NCI-H146 treated with DMSO at 0.1 percent for 48 hours (cell line): ENCODE measurements around the gene SMCO4.
"Not testable (repeated sequence)": the region's sequence is repeated elsewhere in the genome, so short reads cannot be mapped to it uniquely, and the experiment has no call there.

Experiments
- DNase-seq: peaks from one replicate; lab custom pipeline; 2025; ENCODE audit not compliant: unreplicated experiment; lab: John Stamatoyannopoulos, UW

SMCO4 gene

GRCh38 chr11:93543292-93543977, at the start of gene SMCO4:
Gene SMCO4 (minus strand): TSS chr11:93543391. CDS start chr11:93479189, 64,202 bp downstream.
- DNase-seq = peak; percentile 50

GRCh38 chr11:93591247-93591898, 48.2 kb upstream of the SMCO4 start:
- no peak for DNase-seq

GRCh38 chr11:93589347-93589746, 46.2 kb upstream of the SMCO4 start:
- no peak for DNase-seq

- no peak for DNase-seq
These were observed 44.8 kb upstream of the SMCO4 start for GRCh38 chr11:93587858-93588581.

GRCh38 chr11:93587425-93587824, 44.2 kb upstream of the SMCO4 start:
- not testable (repeated sequence) for DNase-seq

GRCh38 chr11:93585758-93586157, 42.6 kb upstream of the SMCO4 start:
- DNase-seq = no peak

GRCh38 chr11:93583490-93583889, 40.3 kb upstream of the SMCO4 start:
- no peak for DNase-seq

- DNase-seq = no peak
These were observed 36.1 kb upstream of the SMCO4 start for GRCh38 chr11:93579187-93579751.

- no peak for DNase-seq
These were observed 34.1 kb upstream of the SMCO4 start for GRCh38 chr11:93577286-93577685.

- not testable (repeated sequence) for DNase-seq
These were observed 33.7 kb upstream of the SMCO4 start for GRCh38 chr11:93576870-93577269.

- DNase-seq = no peak
These were observed 31.5 kb upstream of the SMCO4 start for GRCh38 chr11:93574638-93575220.

- DNase-seq = no peak
These were observed 30.0 kb upstream of the SMCO4 start for GRCh38 chr11:93573184-93573583.

GRCh38 chr11:93572621-93573020, 29.4 kb upstream of the SMCO4 start:
- no peak for DNase-seq

GRCh38 chr11:93572171-93572570, 29.0 kb upstream of the SMCO4 start:
- DNase-seq = no peak

- DNase-seq = no peak
These were observed 28.4 kb upstream of the SMCO4 start for GRCh38 chr11:93571612-93572011.

- DNase-seq = no peak
These were observed 27.7 kb upstream of the SMCO4 start for GRCh38 chr11:93570759-93571413.

GRCh38 chr11:93569496-93569895, 26.3 kb upstream of the SMCO4 start:
- DNase-seq = no peak

- no peak for DNase-seq
These were observed 25.5 kb upstream of the SMCO4 start for GRCh38 chr11:93568726-93569125.

GRCh38 chr11:93567401-93567895, 24.3 kb upstream of the SMCO4 start:
- no peak for DNase-seq

- no peak for DNase-seq
These were observed 21.7 kb upstream of the SMCO4 start for GRCh38 chr11:93564895-93565294.

- no peak for DNase-seq
These were observed 20.7 kb upstream of the SMCO4 start for GRCh38 chr11:93563857-93564256.
